OCI-LY3 (cell line): ENCODE measurements around the gene GNAI1.

ENCODE experiments used
- CTCF ChIP-seq: fragments of 200-600, 300-600 bp; sonication (generic); IDR thresholded peaks from 2 replicates; pipeline ENCODE4 v1.5.1; 2014; ENCODE audit warnings: antibody characterized with exemption, low read length, low read depth
- EZH2phosphoT487 ChIP-seq: fragments of 200-600 bp; shearing (Covaris generic); IDR thresholded peaks from 2 replicates; pipeline ENCODE4 v1.6.1; 2018; ENCODE audit warnings: antibody characterized with exemption, mixed run types, low read depth

GRCh38 chr7:80189638-80190037 is 55.0 kb downstream of the GNAI1 start:
- TF ChIP-seq CTCF (no peak), EZH2phosphoT487 (no peak)
